HG03280 (cell line): ENCODE results near the gene ZFYVE27.
A peak's percentile ranks its signal among the peaks of the same experiment; 100 is the strongest.

Experiments used
- ATAC-seq: cut with Tn5 transposase; IDR thresholded peaks from one replicate; pipeline ENCODE4 v1.9.1; 2021; ENCODE audit warnings: mild to moderate bottlenecking, moderate library complexity; ENCODE audit not compliant: unreplicated experiment

ZFYVE27 gene

GRCh38 chr10:97785731-97786130 lies 48.8 kb downstream of the ZFYVE27 start:
- no peak for ATAC-seq

GRCh38 chr10:97788552-97789442 lies 51.9 kb downstream of the ZFYVE27 start:
- ATAC-seq = no peak

GRCh38 chr10:97789770-97790397 lies 53.0 kb downstream of the ZFYVE27 start:
- no peak for ATAC-seq

GRCh38 chr10:97791824-97792721 lies 55.1 kb downstream of the ZFYVE27 start:
- ATAC-seq = peak; percentile 57

GRCh38 chr10:97795886-97796285 lies 59.0 kb downstream of the ZFYVE27 start:
- ATAC-seq = no peak

- no peak for ATAC-seq
Measured at GRCh38 chr10:97796651-97797050, 59.7 kb downstream of the ZFYVE27 start.

GRCh38 chr10:97798958-97799610 lies 62.2 kb downstream of the ZFYVE27 start:
- ATAC-seq = no peak

- no peak for ATAC-seq
Measured at GRCh38 chr10:97800474-97800873, 63.5 kb downstream of the ZFYVE27 start.

GRCh38 chr10:97801422-97801821 lies 64.5 kb downstream of the ZFYVE27 start:
- no peak for ATAC-seq

GRCh38 chr10:97805096-97805884 lies 68.4 kb downstream of the ZFYVE27 start:
- ATAC-seq = no peak

GRCh38 chr10:97805949-97806348 lies 69.0 kb downstream of the ZFYVE27 start:
- ATAC-seq = no peak

GRCh38 chr10:97810446-97810845 lies 73.5 kb downstream of the ZFYVE27 start:
- no peak for ATAC-seq
